HEK293T (cell line): ENCODE results near the gene TGM2.

ENCODE experiments used
- ARNT ChIP-seq: fragments of 450-650 bp; IDR thresholded peaks from 2 replicates; pipeline ENCODE4 v1.6.1; 2017; ENCODE audit warnings: mild to moderate bottlenecking
- BHLHE40 ChIP-seq: fragments of 450-650 bp; IDR thresholded peaks from 2 replicates; pipeline ENCODE4 v1.6.1; 2016; ENCODE audit warnings: mild to moderate bottlenecking, moderate library complexity, borderline replicate concordance
- CTBP1 ChIP-seq: fragments of 450-650 bp; IDR thresholded peaks from 2 replicates; pipeline ENCODE4 v1.6.1; 2016; ENCODE audit warnings: borderline replicate concordance
- FOXA1 ChIP-seq: fragments of 450-650 bp; IDR thresholded peaks from 2 replicates; pipeline ENCODE4 v1.6.1; 2016; ENCODE audit warnings: mild to moderate bottlenecking
- FOXK2 ChIP-seq: fragments of 450-650 bp; IDR thresholded peaks from 2 replicates; pipeline ENCODE4 v1.6.1; 2016; ENCODE audit warnings: mild to moderate bottlenecking
- FOXM1 ChIP-seq: fragments of 450-650 bp; IDR thresholded peaks from 2 replicates; pipeline ENCODE4 v1.6.1; 2017; ENCODE audit warnings: mild to moderate bottlenecking, borderline replicate concordance
- HDGF ChIP-seq: fragments of 450-650 bp; IDR thresholded peaks from 2 replicates; pipeline ENCODE4 v1.6.1; 2017; ENCODE audit warnings: antibody characterized with exemption, borderline replicate concordance
- L3MBTL2 ChIP-seq: fragments of 450-650 bp; conservative IDR thresholded peaks from 2 replicates; pipeline ENCODE4 v1.6.1; 2016; ENCODE audit warnings: mild to moderate bottlenecking
- LEF1 ChIP-seq: fragments of 450-650 bp; IDR thresholded peaks from 2 replicates; pipeline ENCODE4 v1.6.1; 2017; ENCODE audit warnings: mild to moderate bottlenecking, borderline replicate concordance
- NFRKB ChIP-seq: fragments of 450-650 bp; IDR thresholded peaks from 2 replicates; pipeline ENCODE4 v1.6.1; 2016; ENCODE audit warnings: mild to moderate bottlenecking, moderate library complexity
- SP1 ChIP-seq: fragments of 450-650 bp; IDR thresholded peaks from 2 replicates; pipeline ENCODE4 v1.6.1; 2017
- SUZ12 ChIP-seq: fragments of 450-650 bp; IDR thresholded peaks from 2 replicates; pipeline ENCODE4 v1.6.1; 2016; ENCODE audit warnings: mild to moderate bottlenecking
- TARDBP ChIP-seq: fragments of 450-650 bp; IDR thresholded peaks from 2 replicates; pipeline ENCODE4 v1.6.1; 2016
- TF ChIP-seq, protein P1 (sequence below): fragments of 450-650 bp; IDR thresholded peaks from 2 replicates; pipeline ENCODE4 v1.6.1; 2016

DNA sequence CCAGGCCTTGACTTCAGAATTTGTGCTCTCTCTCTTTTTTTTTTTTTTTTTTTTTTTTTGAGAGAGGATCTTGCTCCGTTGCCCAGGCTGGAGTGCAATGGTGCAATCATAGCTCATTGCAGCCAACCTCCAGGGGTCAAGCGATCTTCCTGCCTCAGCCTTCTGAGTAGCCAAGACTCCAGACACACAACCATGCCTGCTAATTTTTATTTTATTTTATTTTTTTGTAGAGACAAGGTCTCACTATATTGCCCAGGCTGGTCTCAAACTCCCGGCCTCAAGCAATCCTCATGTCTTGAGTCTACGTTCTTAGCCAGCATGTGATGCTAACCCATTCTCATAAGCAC is 19.4 kb downstream of the TGM2 start:
- no peak for TF ChIP-seq SP1
- TF ChIP-seq FOXM1 = no peak
- TF ChIP-seq BHLHE40 = no peak
- TF ChIP-seq CTBP1 = no peak
- TF ChIP-seq HDGF = no peak
- TF ChIP-seq FOXA1 = no peak
- TF ChIP-seq, protein P1, sequence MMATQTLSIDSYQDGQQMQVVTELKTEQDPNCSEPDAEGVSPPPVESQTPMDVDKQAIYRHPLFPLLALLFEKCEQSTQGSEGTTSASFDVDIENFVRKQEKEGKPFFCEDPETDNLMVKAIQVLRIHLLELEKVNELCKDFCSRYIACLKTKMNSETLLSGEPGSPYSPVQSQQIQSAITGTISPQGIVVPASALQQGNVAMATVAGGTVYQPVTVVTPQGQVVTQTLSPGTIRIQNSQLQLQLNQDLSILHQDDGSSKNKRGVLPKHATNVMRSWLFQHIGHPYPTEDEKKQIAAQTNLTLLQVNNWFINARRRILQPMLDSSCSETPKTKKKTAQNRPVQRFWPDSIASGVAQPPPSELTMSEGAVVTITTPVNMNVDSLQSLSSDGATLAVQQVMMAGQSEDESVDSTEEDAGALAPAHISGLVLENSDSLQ = no peak
- no peak for TF ChIP-seq LEF1
- TF ChIP-seq L3MBTL2 = no peak
- TF ChIP-seq FOXK2 = no peak
- no peak for TF ChIP-seq SUZ12
- no peak for TF ChIP-seq NFRKB
- TF ChIP-seq ARNT = no peak
- no peak for TF ChIP-seq TARDBP
